Measurements from ENCODE around the gene DYNLRB1.

DNA sequence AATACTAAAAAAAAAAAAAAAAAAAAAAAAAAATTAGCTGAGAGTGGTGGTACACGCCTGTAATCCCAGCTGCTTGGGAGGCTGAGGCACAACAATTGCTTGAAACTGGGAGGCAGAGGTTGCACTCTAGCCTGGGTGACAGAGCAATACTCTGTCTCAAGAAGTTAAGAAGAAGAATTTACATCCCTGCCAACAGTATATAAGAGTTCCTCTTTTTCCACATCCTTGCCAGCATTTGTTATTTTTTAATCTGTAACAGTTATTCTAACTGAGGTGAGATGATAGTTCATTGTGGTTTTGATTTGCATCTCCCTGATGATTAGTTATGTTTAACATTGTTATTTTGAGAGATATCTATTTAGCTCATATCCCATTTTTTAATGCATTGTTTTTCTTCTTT lies 20.3 kb upstream of the DYNLRB1 start:
- TF ChIP-seq, protein P1, sequence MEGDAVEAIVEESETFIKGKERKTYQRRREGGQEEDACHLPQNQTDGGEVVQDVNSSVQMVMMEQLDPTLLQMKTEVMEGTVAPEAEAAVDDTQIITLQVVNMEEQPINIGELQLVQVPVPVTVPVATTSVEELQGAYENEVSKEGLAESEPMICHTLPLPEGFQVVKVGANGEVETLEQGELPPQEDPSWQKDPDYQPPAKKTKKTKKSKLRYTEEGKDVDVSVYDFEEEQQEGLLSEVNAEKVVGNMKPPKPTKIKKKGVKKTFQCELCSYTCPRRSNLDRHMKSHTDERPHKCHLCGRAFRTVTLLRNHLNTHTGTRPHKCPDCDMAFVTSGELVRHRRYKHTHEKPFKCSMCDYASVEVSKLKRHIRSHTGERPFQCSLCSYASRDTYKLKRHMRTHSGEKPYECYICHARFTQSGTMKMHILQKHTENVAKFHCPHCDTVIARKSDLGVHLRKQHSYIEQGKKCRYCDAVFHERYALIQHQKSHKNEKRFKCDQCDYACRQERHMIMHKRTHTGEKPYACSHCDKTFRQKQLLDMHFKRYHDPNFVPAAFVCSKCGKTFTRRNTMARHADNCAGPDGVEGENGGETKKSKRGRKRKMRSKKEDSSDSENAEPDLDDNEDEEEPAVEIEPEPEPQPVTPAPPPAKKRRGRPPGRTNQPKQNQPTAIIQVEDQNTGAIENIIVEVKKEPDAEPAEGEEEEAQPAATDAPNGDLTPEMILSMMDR (IDR thresholded peaks at IDR 0.05): no peak
- no peak for TF ChIP-seq POLR2A (IDR thresholded peaks at IDR 0.05)
